ENCODE measurements around the gene RAD21L1.

- TF ChIP-seq CTCF (IDR thresholded peaks at IDR 0.05) (no peak), POLR2A (IDR thresholded peaks at IDR 0.05) (no peak)
Measured at GRCh38 chr20:1296922-1297321, 71.1 kb downstream of the RAD21L1 start.

Measured in Peyer's patch (tissue), 4 donors.